HCT116 (cell line): ENCODE measurements around the gene ZNF341.

Experiments
- CEBPB ChIP-seq: IDR thresholded peaks from 2 replicates; pipeline ENCODE4 v1.6.1; 2012; ENCODE audit warnings: low read depth
- CTCF ChIP-seq, 3 experiments: fragments of 200-600 bp in 1 of 3; sonication (generic) in 1 of 3; IDR thresholded peaks in 2 of 3; conservative IDR thresholded peaks in 1 of 3; 2 replicates each; pipeline ENCODE4 v1.5.1; 2012 to 2017; ENCODE audit warnings: low read depth in 2 of 3, low read length in 2 of 3, antibody characterized with exemption in 1 of 3, borderline replicate concordance in 1 of 3, control low read depth in 1 of 3, mild to moderate bottlenecking in 1 of 3, mixed read lengths in 1 of 3, mixed run types in 1 of 3, moderate library complexity in 1 of 3; ENCODE audit not compliant: insufficient read depth in 1 of 3
- EZH2 ChIP-seq: fragments of 200-600 bp; sonication (generic); IDR thresholded peaks from 2 replicates; pipeline ENCODE4 v1.6.1; 2017; ENCODE audit warnings: antibody characterized with exemption, mixed run types
- EZH2phosphoT487 ChIP-seq: fragments of 200-600 bp; IDR thresholded peaks from 2 replicates; pipeline ENCODE4 v1.6.1; 2018; ENCODE audit warnings: antibody characterized with exemption, borderline replicate concordance
- POLR2A ChIP-seq: IDR thresholded peaks from 2 replicates; pipeline ENCODE4 v1.7.0; 2011; ENCODE audit warnings: borderline replicate concordance; ENCODE audit not compliant: insufficient read depth, insufficient read length; ENCODE audit errors: extremely low read depth
- POLR2AphosphoS5 ChIP-seq: IDR thresholded peaks from 2 replicates; pipeline ENCODE4 v1.6.1; 2011; ENCODE audit warnings: mild to moderate bottlenecking, low read depth, low read length, moderate library complexity
- RAD21 ChIP-seq: IDR thresholded peaks from 2 replicates; pipeline ENCODE4 v1.6.1; 2012; ENCODE audit warnings: low read depth, mild to moderate bottlenecking
- REST ChIP-seq: IDR thresholded peaks from 2 replicates; pipeline ENCODE4 v1.6.1; 2012; ENCODE audit warnings: low read depth
- SP1 ChIP-seq: IDR thresholded peaks from 2 replicates; pipeline ENCODE4 v1.6.1; 2012; ENCODE audit warnings: low read depth
- SRF ChIP-seq: IDR thresholded peaks from 2 replicates; pipeline ENCODE4 v1.6.1; 2012; ENCODE audit warnings: low read depth

GRCh38 chr20:33770005-33770404, 38.2 kb downstream of the ZNF341 start:
- TF ChIP-seq CTCF (IDR thresholded peaks at IDR 0.05 in 2 of 3, conservative IDR thresholded peaks at IDR 0.05 in 1 of 3; ENCODE audit: borderline replicate concordance in 1 of 3, insufficient read depth in 1 of 3, low read depth in 2 of 3, low read length in 2 of 3): no peak
- no peak for TF ChIP-seq POLR2A
- no peak for TF ChIP-seq POLR2AphosphoS5
- no peak for TF ChIP-seq SP1
- no peak for TF ChIP-seq REST
- TF ChIP-seq SRF: no peak
- TF ChIP-seq EZH2: no peak
- no peak for TF ChIP-seq RAD21
- no peak for TF ChIP-seq EZH2phosphoT487
- TF ChIP-seq CEBPB: no peak
